MCF 10A (cell line): ENCODE data around the gene CDC5L. TPM values are rescaled to one million over a fixed set of nuclear protein-coding genes. Genes with fewer than 3 reads are reported as not detected.

Experiments
- BruUV-seq: library from RNA; stranded (reverse); fragments of 400-500 nt; replicated peaks from 2 replicates; lab custom pipeline; 2021; lab: Mats Ljungman, UMichigan
- CTCF ChIA-PET: fragments of 300-600 bp; sonication (Branson Sonifier 250); formaldehyde crosslinking; extraction: SDS; loops from one replicate; lab custom pipeline; 2021; ENCODE audit warnings: antibody characterized with exemption, inconsistent platforms; lab: Yijun Ruan, JAX
- POLR2A ChIA-PET: fragments of 300-600, 350-650 bp; sonication (Branson Sonifier 250); formaldehyde crosslinking; extraction: SDS; loops from one replicate; lab custom pipeline; 2020; ENCODE audit warnings: antibody characterized with exemption, inconsistent platforms; lab: Yijun Ruan, JAX
- DNase-seq: peaks from one replicate; pipeline ENCODE4 v3.0.0-alpha.2; 2018; ENCODE audit not compliant: unreplicated experiment
- H3K27ac Mint-ChIP-seq: one replicate; pipeline ENCODE4 v1.8.0; 2022; ENCODE audit warnings: mild to moderate bottlenecking, low read depth, mixed read lengths; ENCODE audit not compliant: unreplicated experiment
- H3K27me3 Mint-ChIP-seq: one replicate; pipeline ENCODE4 v1.8.0; 2022; ENCODE audit warnings: mixed read lengths; ENCODE audit not compliant: insufficient read depth, unreplicated experiment
- H3K36me3 Mint-ChIP-seq: one replicate; pipeline ENCODE4 v1.8.0; 2022; ENCODE audit warnings: mild to moderate bottlenecking, moderate library complexity, mixed read lengths; ENCODE audit not compliant: insufficient read depth, unreplicated experiment
- H3K4me1 Mint-ChIP-seq: one replicate; pipeline ENCODE4 v1.8.0; 2022; ENCODE audit warnings: mixed read lengths; ENCODE audit not compliant: insufficient read depth, unreplicated experiment
- H3K4me3 Mint-ChIP-seq: one replicate; pipeline ENCODE4 v1.8.0; 2022; ENCODE audit warnings: mild to moderate bottlenecking, moderate library complexity, mixed read lengths; ENCODE audit not compliant: unreplicated experiment
- H3K9me3 Mint-ChIP-seq: one replicate; pipeline ENCODE4 v1.8.0; 2022; ENCODE audit warnings: mixed read lengths; ENCODE audit not compliant: unreplicated experiment
- intact Hi-C: fragments of 100-400 bp; cut with micrococcal nuclease; formaldehyde crosslinking; loops from 2 replicates; pipeline ENCODE4 v1.14.1; 2022
- total RNA-seq: library from RNA; stranded (reverse); gene quantifications from 2 replicates; pipeline ENCODE4 v1.2.3, GENCODE V29; 2022
- TF ChIP-seq, protein P1 (sequence below): fragments of 200-600 bp; IDR thresholded peaks from one replicate; pipeline ENCODE4 v1.8.0; 2022; ENCODE audit warnings: antibody characterized with exemption, mild to moderate bottlenecking; ENCODE audit not compliant: unreplicated experiment

The CDC5L gene
- total RNA-seq, 1 experiment from 2014 or later = 23.1 TPM

DNA sequence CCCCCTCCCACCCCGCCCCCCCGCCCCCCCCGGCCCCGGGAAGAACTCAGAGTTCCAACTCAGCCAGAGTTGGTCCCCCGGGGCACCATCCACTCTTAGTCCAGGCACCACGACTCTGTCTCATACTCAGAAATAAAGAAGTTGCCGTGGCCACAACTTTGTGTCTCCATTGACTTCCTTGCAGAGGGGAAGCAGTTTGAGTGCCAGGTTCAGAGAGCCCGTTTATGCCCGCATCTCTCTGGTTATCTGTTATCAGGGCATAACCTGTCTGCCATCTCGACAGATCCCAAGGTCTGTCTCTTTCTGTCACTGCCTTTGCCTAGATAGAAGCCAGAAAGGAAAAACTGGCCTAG is 605 bp downstream of the CDC5L start:
- peaks cover 34% of the 10 kb centered on the region for H3K36me3 Mint-ChIP-seq

DNA sequence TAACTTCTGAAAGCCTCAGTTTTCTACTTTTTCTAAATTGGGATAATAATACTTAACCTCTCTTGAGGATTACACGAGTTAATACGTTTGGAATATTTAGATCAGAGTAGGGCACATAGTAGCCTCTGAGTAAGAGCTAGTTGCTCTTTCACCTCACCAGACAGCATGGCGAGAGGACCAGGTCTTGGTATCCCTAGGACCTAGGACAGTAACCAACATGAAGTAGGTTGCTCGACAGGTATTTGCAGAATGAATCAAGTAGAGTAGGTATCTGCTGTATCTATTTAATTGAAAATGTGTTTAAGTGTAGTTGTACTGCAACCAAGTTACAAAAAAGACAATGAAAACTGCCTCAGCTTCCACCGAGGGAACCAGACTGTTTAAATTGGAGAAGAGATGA is 1.4 kb downstream of the CDC5L start:
- BruUV-seq = TSS peak; percentile 63

More for the DNA sequence above, 605 bp downstream of the CDC5L start:
- Mint-ChIP-seq H3K4me1 (peaks cover 20% of the 10 kb centered on the region), H3K27me3 (no peaks in the 10 kb centered on the region), H3K9me3 (no peaks in the 10 kb centered on the region), H3K4me3 (peak overlapping the region; percentile 98), H3K27ac (peak overlapping the region; percentile 98)
- intact Hi-C loops = no loop called here
- DNase-seq = no peak
- TF ChIP-seq, protein P1, sequence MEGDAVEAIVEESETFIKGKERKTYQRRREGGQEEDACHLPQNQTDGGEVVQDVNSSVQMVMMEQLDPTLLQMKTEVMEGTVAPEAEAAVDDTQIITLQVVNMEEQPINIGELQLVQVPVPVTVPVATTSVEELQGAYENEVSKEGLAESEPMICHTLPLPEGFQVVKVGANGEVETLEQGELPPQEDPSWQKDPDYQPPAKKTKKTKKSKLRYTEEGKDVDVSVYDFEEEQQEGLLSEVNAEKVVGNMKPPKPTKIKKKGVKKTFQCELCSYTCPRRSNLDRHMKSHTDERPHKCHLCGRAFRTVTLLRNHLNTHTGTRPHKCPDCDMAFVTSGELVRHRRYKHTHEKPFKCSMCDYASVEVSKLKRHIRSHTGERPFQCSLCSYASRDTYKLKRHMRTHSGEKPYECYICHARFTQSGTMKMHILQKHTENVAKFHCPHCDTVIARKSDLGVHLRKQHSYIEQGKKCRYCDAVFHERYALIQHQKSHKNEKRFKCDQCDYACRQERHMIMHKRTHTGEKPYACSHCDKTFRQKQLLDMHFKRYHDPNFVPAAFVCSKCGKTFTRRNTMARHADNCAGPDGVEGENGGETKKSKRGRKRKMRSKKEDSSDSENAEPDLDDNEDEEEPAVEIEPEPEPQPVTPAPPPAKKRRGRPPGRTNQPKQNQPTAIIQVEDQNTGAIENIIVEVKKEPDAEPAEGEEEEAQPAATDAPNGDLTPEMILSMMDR = no peak
- ChIA-PET POLR2A (interaction anchor here (0.5 to 2.6 kb wide), 11 partner anchors 9 to 479 kb away, joined by 3 to 22 read pairs (median 4); partner anchors contain the start of genes AARS2 and HSP90AB1), CTCF (interaction anchor here (2.2 kb wide), 1 partner anchor 51 kb away, joined by 6 read pairs; no protein-coding TSS in a partner anchor)
- BruUV-seq = no TSS peak

DNA sequence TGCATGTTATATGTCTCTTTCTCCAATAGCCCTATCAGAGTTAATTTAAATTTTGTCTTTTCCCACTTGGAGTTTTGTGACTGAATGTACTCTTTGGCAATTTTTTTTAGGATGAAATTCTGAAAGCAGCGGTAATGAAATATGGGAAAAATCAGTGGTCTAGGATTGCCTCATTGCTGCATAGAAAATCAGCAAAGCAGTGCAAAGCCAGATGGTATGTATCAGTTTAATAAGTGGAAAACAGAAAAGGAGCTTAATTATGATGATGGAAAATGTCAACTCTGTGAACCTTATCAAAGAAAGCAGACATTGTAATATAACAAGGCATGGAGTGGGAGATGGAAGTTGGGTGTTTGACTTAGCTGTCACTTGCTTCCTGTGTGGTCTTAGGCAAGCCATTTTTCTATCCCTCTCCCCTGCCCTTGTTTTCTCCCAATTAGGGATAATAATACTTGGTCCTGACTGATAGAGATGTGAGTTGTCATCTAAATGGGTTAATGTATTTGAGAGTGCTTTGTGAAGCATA is 2.7 kb downstream of the CDC5L start:
- CTCF ChIA-PET = no interaction called here
- Mint-ChIP-seq H3K36me3 (peaks cover 54% of the 10 kb centered on the region), H3K27ac (no peak overlapping the region)

More for the DNA sequence above, 1.4 kb downstream of the CDC5L start:
- TF ChIP-seq, protein P1 = no peak
- H3K36me3 Mint-ChIP-seq = peaks cover 42% of the 10 kb centered on the region
- no peak overlapping the region for H3K27ac Mint-ChIP-seq
- CTCF ChIA-PET = interaction anchor here (0.7 to 0.8 kb wide), 2 partner anchors 19 to 1474 kb away, joined by 3 read pairs; no protein-coding TSS in a partner anchor
- peak overlapping the region; percentile 98 for H3K4me3 Mint-ChIP-seq
- no peak for DNase-seq
- intact Hi-C loops = no loop called here
- POLR2A ChIA-PET = no interaction called here
- H3K4me1 Mint-ChIP-seq = peaks cover 20% of the 10 kb centered on the region
- no peaks in the 10 kb centered on the region for H3K9me3 Mint-ChIP-seq
- H3K27me3 Mint-ChIP-seq = no peaks in the 10 kb centered on the region

DNA sequence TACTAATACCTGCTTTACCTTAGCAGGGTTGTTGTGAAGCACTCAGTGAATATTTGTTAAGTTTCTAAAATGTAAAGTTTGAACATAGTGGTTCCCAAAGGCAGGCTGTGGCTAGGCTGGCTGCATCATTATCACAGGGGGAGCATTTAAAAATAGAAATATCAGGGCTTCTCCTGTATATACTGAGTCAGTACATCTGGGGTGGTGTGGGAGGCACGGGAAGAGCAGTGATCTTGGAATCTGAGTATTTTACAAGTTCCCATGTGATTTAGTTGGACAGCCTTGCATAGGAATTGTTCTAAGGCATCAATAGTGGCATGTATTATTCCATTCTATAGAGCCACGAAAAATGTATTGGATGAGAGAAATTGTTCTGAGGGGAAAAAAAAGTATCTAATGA is 8.0 kb downstream of the CDC5L start:
- H3K27ac Mint-ChIP-seq = peak overlapping the region; percentile 12

More for the DNA sequence above, 2.7 kb downstream of the CDC5L start:
- Mint-ChIP-seq H3K4me3 (no peak overlapping the region), H3K4me1 (peaks cover 20% of the 10 kb centered on the region), H3K9me3 (no peaks in the 10 kb centered on the region), H3K27me3 (no peaks in the 10 kb centered on the region)
- TF ChIP-seq, protein P1 = no peak
- intact Hi-C loops = no loop called here
- POLR2A ChIA-PET = interaction anchor here (0.8 kb wide), 1 partner anchor 19 kb away, joined by 4 read pairs; no protein-coding TSS in a partner anchor
- DNase-seq = no peak
- BruUV-seq = no TSS peak

More for the DNA sequence above, 8.0 kb downstream of the CDC5L start:
- Mint-ChIP-seq H3K36me3 (peaks cover 81% of the 10 kb centered on the region), H3K9me3 (no peaks in the 10 kb centered on the region), H3K4me3 (no peak overlapping the region), H3K27me3 (no peaks in the 10 kb centered on the region), H3K4me1 (no peaks in the 10 kb centered on the region)
- TF ChIP-seq, protein P1 = no peak
- intact Hi-C loops = no loop called here
- BruUV-seq = no TSS peak
- CTCF ChIA-PET = no interaction called here
- no peak for DNase-seq
- POLR2A ChIA-PET = interaction anchor here (0.8 kb wide), 1 partner anchor 9 kb away, joined by 3 read pairs; no protein-coding TSS in a partner anchor
